Endothelial cell of umbilical vein (primary cell): ENCODE data around the gene SMOC2. TPM values are rescaled to one million over a fixed set of nuclear protein-coding genes. Genes with fewer than 3 reads are reported as not detected.

ENCODE experiments used
- BruUV-seq: library from RNA; stranded (reverse); fragments of 400-500 nt; replicated peaks from 2 replicates; lab custom pipeline; 2021; lab: Mats Ljungman, UMichigan
- CTCF ChIA-PET: fragments of 300-600, 350-600 bp; sonication (Branson Sonifier 250); formaldehyde crosslinking; loops from one replicate; lab custom pipeline; 2021; ENCODE audit warnings: antibody characterized with exemption, inconsistent platforms; lab: Charles Lee
- POLR2A ChIA-PET: fragments of 300-600, 350-600 bp; sonication (Branson Sonifier 250); formaldehyde crosslinking; loops from one replicate; lab custom pipeline; 2021; ENCODE audit warnings: antibody characterized with exemption, inconsistent platforms; lab: Charles Lee
- DNase-seq: peaks from one replicate; pipeline ENCODE4 v3.0.0-alpha.2; 2011; ENCODE audit warnings: low read depth, low spot score
- FAIRE-seq: peaks from 2 replicates; lab custom pipeline; 2011; peaks lifted over from hg19 to GRCh38; lab: Jason Lieb, UNC
- H2AFZ ChIP-seq: 2 replicates; pipeline ENCODE4 v1.6.0; 2012; ENCODE audit warnings: low read depth, low read length, control low read depth, inconsistent platforms
- H3K27ac ChIP-seq: 2 replicates; pipeline ENCODE4 v1.5.1; 2011; ENCODE audit warnings: low read depth, mild to moderate bottlenecking, control low read depth, low read length, moderate library complexity; ENCODE audit not compliant: insufficient read depth
- H3K27me3 ChIP-seq, 2 experiments: 2 replicates each; pipeline versions ENCODE4 v1.6.0 to v1.6.1; 2011; ENCODE audit warnings: low read length in 2 of 2, mixed read lengths in 1 of 2; ENCODE audit not compliant: control insufficient read depth in 2 of 2, insufficient read depth in 2 of 2
- H3K36me3 ChIP-seq, 2 experiments: 2 replicates in 1 of 2; 3 replicates in 1 of 2; pipeline ENCODE4 v1.5.1; 2011; ENCODE audit warnings: low read length in 2 of 2, mild to moderate bottlenecking in 1 of 2, moderate library complexity in 1 of 2; ENCODE audit not compliant: control insufficient read depth in 2 of 2, insufficient read depth in 2 of 2; ENCODE audit errors: extremely low read depth in 1 of 2
- H3K4me1 ChIP-seq: 3 replicates; pipeline ENCODE4 v1.5.1; 2011; ENCODE audit warnings: mild to moderate bottlenecking, low read length; ENCODE audit not compliant: control insufficient read depth, insufficient read depth; ENCODE audit errors: extremely low read depth
- H3K4me2 ChIP-seq: 2 replicates; pipeline ENCODE4 v1.6.1; 2011; ENCODE audit warnings: low read length, control low read depth, mixed read lengths; ENCODE audit not compliant: insufficient read depth
- H3K4me3 ChIP-seq, 3 experiments: fragments of 200-600 bp in 1 of 3; sonication (generic), shearing (Covaris generic) in 1 of 3; replicated peaks in 1 of 3; 2 replicates each; pipeline ENCODE4 v1.5.1; 2011 to 2016; ENCODE audit warnings: control low read depth in 3 of 3, low read length in 3 of 3, mild to moderate bottlenecking in 2 of 3, inconsistent platforms in 1 of 3, low read depth in 1 of 3, moderate library complexity in 1 of 3; ENCODE audit not compliant: insufficient read depth in 1 of 3
- H3K79me2 ChIP-seq: 2 replicates; pipeline ENCODE4 v1.6.0; 2012; ENCODE audit warnings: low read length, inconsistent platforms; ENCODE audit not compliant: control insufficient read depth, insufficient read depth
- H3K9ac ChIP-seq: replicated peaks from 2 replicates; pipeline ENCODE3; 2011; ENCODE audit warnings: low read length, control low read depth; ENCODE audit not compliant: insufficient read depth; ENCODE audit errors: extremely low read depth
- H3K9me1 ChIP-seq: replicated peaks from 3 replicates; pipeline ENCODE4 v1.6.0; 2011; ENCODE audit warnings: mild to moderate bottlenecking, low read length; ENCODE audit not compliant: control insufficient read depth, insufficient read depth; ENCODE audit errors: extremely low read depth
- H3K9me3 ChIP-seq: replicated peaks from 2 replicates; pipeline ENCODE4 v1.5.1; 2012; ENCODE audit warnings: low read length, inconsistent platforms; ENCODE audit not compliant: control insufficient read depth, insufficient read depth
- H4K20me1 ChIP-seq: replicated peaks from 2 replicates; pipeline ENCODE3; 2011; ENCODE audit warnings: mild to moderate bottlenecking, low read length; ENCODE audit not compliant: control insufficient read depth, insufficient read depth; ENCODE audit errors: extremely low read depth
- EZH2 ChIP-seq: IDR thresholded peaks from 2 replicates; pipeline ENCODE4 v1.6.1; 2012; ENCODE audit warnings: borderline replicate concordance, low read depth, mild to moderate bottlenecking, moderate library complexity, low read length, inconsistent platforms; ENCODE audit not compliant: severe bottlenecking
- FOS ChIP-seq: IDR thresholded peaks from 2 replicates; pipeline ENCODE4 v1.6.1; 2011; ENCODE audit warnings: mild to moderate bottlenecking, low read length, moderate library complexity, borderline replicate concordance; ENCODE audit not compliant: insufficient read depth
- GATA2 ChIP-seq: IDR thresholded peaks from 2 replicates; pipeline ENCODE4 v1.7.0; 2011; ENCODE audit warnings: low read depth, mild to moderate bottlenecking, moderate library complexity, mixed read lengths, low read length; ENCODE audit not compliant: insufficient read length, insufficient read depth
- JUN ChIP-seq: IDR thresholded peaks from 2 replicates; pipeline ENCODE4 v1.6.1; 2011; ENCODE audit warnings: borderline replicate concordance, low read depth; ENCODE audit not compliant: insufficient read length, insufficient read depth
- MYC ChIP-seq: IDR thresholded peaks from one replicate; pipeline ENCODE4 v1.6.1; 2011; ENCODE audit warnings: mild to moderate bottlenecking, low read depth, low read length
- POLR2A ChIP-seq: IDR thresholded peaks from 2 replicates; pipeline ENCODE4 v1.6.1; 2012; ENCODE audit warnings: low read depth, mild to moderate bottlenecking, control low read depth, low read length
- POLR2AphosphoS5 ChIP-seq: IDR thresholded peaks from 2 replicates; pipeline ENCODE4 v1.6.1; 2012; ENCODE audit warnings: low read depth, mild to moderate bottlenecking, control low read depth, low read length, moderate library complexity; ENCODE audit not compliant: insufficient read depth
- dilution Hi-C: fragments of 300-500 bp; cut with MboI; formaldehyde crosslinking; loops from one replicate; pipeline ENCODE4 v1.15.0; 2019; ENCODE audit warnings: low sequenced_read_pairs; ENCODE audit not compliant: extremely low pct_ligation_motif_present
- intact Hi-C: fragments of 100-400 bp; cut with micrococcal nuclease; formaldehyde crosslinking; loops from one replicate; pipeline ENCODE4 v1.10.0; 2022
- polyA plus RNA-seq, 4 experiments: library from polyadenylated mRNA; depleted of rRNA in 3 of 4; stranded (reverse) in 3 of 4; unstranded in 1 of 4; fragments of >200 nt; gene quantifications; 2 replicates each; pipeline versions ENCODE4 v1.2.1 to v1.2.3, GENCODE V29; 2011 to 2012; ENCODE audit warnings: missing spikeins in 1 of 4
- total RNA-seq: library from RNA; stranded (reverse); gene quantifications from 2 replicates; pipeline ENCODE4 v1.2.3, GENCODE V29; 2021
- TF ChIP-seq, protein P1 (sequence below), 2 donors: IDR thresholded peaks; 1 replicate in 1 of 2; 2 replicates in 1 of 2; pipeline ENCODE4 v1.5.1; 2011; ENCODE audit warnings: low read length in 2 of 2, mild to moderate bottlenecking in 2 of 2, moderate library complexity in 2 of 2, control low read depth in 1 of 2, inconsistent platforms in 1 of 2, low read depth in 1 of 2; ENCODE audit not compliant: insufficient read depth in 1 of 2; ENCODE audit errors: extremely low read depth in 1 of 2
- TF ChIP-seq, protein P2 (sequence below): IDR thresholded peaks from 2 replicates; pipeline ENCODE4 v1.6.1; 2011; ENCODE audit not compliant: insufficient read depth, insufficient read length

SMOC2 gene
- total and polyA plus RNA-seq, 2 donors (not counting 3 experiments of a cell fraction or from before 2014, with no cell fraction given): not detected

DNA sequence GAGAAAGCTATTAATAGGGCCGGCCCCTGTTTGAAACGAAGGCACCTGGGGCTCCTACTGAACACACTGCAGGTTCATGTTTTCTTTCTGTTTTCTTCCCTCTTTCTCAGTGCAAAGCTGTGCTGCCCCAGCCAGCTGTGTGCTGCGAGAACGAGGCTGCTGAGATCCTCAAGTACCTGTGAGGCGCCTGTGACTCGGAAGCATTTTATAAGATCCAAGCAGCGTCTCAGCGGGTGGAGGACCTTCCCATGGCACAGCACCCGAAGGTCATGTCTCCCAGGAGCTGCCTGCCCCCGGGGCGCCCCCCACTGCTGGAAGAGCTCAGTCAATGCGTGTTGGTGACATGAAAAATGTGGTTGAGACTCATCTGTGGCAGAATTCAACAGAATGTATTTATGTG lies 66.3 kb downstream of the SMOC2 start:
- CTCF ChIA-PET: no interaction called here
- Histone ChIP-seq H3K9ac (no peak overlapping the region), H3K27ac (no peak overlapping the region), H3K9me1 (no peaks in the 10 kb centered on the region), H3K4me3 (no peak overlapping the region), H3K36me3 (no peaks in the 10 kb centered on the region), H3K4me1 (no peaks in the 10 kb centered on the region), H3K4me2 (no peak overlapping the region), H3K9me3 (no peaks in the 10 kb centered on the region), H4K20me1 (no peaks in the 10 kb centered on the region), H3K27me3 (no peaks in the 10 kb centered on the region), H3K79me2 (no peaks in the 10 kb centered on the region), H2AFZ (no peak overlapping the region)
- DNase-seq: no peak
- dilution Hi-C loops (no loop called here), intact Hi-C loops (no loop called here)
- POLR2A ChIA-PET: no interaction called here
- no peak for FAIRE-seq
- BruUV-seq: no TSS peak
- TF ChIP-seq POLR2A (no peak), POLR2AphosphoS5 (no peak), MYC (no peak), EZH2 (no peak)
- TF ChIP-seq, protein P1, sequence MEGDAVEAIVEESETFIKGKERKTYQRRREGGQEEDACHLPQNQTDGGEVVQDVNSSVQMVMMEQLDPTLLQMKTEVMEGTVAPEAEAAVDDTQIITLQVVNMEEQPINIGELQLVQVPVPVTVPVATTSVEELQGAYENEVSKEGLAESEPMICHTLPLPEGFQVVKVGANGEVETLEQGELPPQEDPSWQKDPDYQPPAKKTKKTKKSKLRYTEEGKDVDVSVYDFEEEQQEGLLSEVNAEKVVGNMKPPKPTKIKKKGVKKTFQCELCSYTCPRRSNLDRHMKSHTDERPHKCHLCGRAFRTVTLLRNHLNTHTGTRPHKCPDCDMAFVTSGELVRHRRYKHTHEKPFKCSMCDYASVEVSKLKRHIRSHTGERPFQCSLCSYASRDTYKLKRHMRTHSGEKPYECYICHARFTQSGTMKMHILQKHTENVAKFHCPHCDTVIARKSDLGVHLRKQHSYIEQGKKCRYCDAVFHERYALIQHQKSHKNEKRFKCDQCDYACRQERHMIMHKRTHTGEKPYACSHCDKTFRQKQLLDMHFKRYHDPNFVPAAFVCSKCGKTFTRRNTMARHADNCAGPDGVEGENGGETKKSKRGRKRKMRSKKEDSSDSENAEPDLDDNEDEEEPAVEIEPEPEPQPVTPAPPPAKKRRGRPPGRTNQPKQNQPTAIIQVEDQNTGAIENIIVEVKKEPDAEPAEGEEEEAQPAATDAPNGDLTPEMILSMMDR (IDR thresholded peaks at IDR 0.05; ENCODE audit: extremely low read depth in 1 of 2, insufficient read depth in 1 of 2, low read depth in 1 of 2, low read length in 2 of 2): no peak

DNA sequence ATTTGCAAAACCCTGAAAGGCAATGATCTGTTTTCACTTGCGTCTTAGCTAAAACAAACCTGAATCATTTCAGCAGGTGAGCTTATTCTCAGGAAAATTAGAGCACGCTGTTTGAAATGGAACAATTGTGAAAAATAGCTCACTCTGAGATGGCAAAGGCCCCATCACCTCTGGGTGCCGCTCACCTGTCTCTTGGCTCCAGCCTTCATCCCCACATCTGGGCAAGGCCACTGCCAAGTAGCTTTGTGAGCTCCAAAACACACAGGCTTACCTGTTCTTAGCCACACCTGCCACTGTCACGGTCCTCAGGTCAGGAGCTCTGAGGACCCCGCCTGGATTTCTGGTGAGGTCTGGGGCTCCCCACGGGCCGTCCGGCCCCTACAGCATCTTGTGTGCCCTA lies 66.7 kb downstream of the SMOC2 start:
- no peak for TF ChIP-seq GATA2
- TF ChIP-seq EZH2: no peak
- no peak for TF ChIP-seq POLR2A
- TF ChIP-seq MYC: no peak
- TF ChIP-seq FOS: no peak
- TF ChIP-seq, protein P2, sequence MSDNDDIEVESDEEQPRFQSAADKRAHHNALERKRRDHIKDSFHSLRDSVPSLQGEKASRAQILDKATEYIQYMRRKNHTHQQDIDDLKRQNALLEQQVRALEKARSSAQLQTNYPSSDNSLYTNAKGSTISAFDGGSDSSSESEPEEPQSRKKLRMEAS: no peak
- TF ChIP-seq, protein P1 (IDR thresholded peaks at IDR 0.05; ENCODE audit: extremely low read depth in 1 of 2, insufficient read depth in 1 of 2, low read depth in 1 of 2, low read length in 2 of 2): no peak
- TF ChIP-seq JUN: no peak
- TF ChIP-seq POLR2AphosphoS5: no peak
- H3K9me3 ChIP-seq: no peaks in the 10 kb centered on the region
- ChIA-PET CTCF (no interaction called here), POLR2A (no interaction called here)
- no peaks in the 10 kb centered on the region for H3K79me2 ChIP-seq
- no peaks in the 10 kb centered on the region for H3K9me1 ChIP-seq
- H3K36me3 ChIP-seq: no peaks in the 10 kb centered on the region
- BruUV-seq: no TSS peak
- H3K4me1 ChIP-seq: no peaks in the 10 kb centered on the region
- H2AFZ ChIP-seq: no peak overlapping the region
- intact Hi-C loops (no loop called here), dilution Hi-C loops (no loop called here)
- no peak overlapping the region for H3K9ac ChIP-seq
- H3K27me3 ChIP-seq: no peaks in the 10 kb centered on the region
- H3K27ac ChIP-seq: no peak overlapping the region
- DNase-seq (no peak), FAIRE-seq (no peak)
- H3K4me3 ChIP-seq: no peak overlapping the region
- no peak overlapping the region for H3K4me2 ChIP-seq
- no peaks in the 10 kb centered on the region for H4K20me1 ChIP-seq
